ENCODE data around the gene RGS7. TPM values are rescaled to one million over a fixed set of nuclear protein-coding genes. Genes with fewer than 3 reads are reported as not detected.

Gene RGS7
- total RNA-seq, 3 donors from 2014 or later (not counting 1 experiment from before 2014, with no cell fraction given) = not detected

- intact Hi-C loops (cut with micrococcal nuclease) = no loop called here
- Histone ChIP-seq H3K4me3 (ENCODE audit: low read length) (no peak overlapping the region), H3K27me3 (ENCODE audit: control insufficient read depth, insufficient read depth, low read length) (no peaks in the 10 kb centered on the region), H3K9me3 (ENCODE audit: control insufficient read depth, insufficient read depth, low read length) (no peaks in the 10 kb centered on the region), H3K27ac (ENCODE audit: low read length) (no peak overlapping the region), H3K4me1 (ENCODE audit: control insufficient read depth, insufficient read depth, low read length) (no peaks in the 10 kb centered on the region), H3K36me3 (ENCODE audit: control insufficient read depth, insufficient read depth, low read length) (no peaks in the 10 kb centered on the region)
- no peak for ATAC-seq
- H3K4me1 Mint-ChIP-seq = no peaks in the 10 kb centered on the region
- peaks cover 0 to under 1% of the 10 kb centered on the region in 2 donors for H3K9me3 Mint-ChIP-seq
- H3K4me3 Mint-ChIP-seq = no peak overlapping the region
- WGBS (ENCODE audit: insufficient coverage) = 80% methylated on average over 5 of the region's 5 CpGs
- DNase-seq = no peak
- H3K27ac Mint-ChIP-seq = no peak overlapping the region
- no peak for TF ChIP-seq CTCF (IDR thresholded peaks at IDR 0.05)
- H3K36me3 Mint-ChIP-seq = no peaks in the 10 kb centered on the region
- H3K27me3 Mint-ChIP-seq (ENCODE audit: low read depth in 2 of 2) = no peaks in the 10 kb centered on the region
Measured at GRCh38 chr1:240806200-240806745, 550.7 kb downstream of the RGS7 start.

- no peak overlapping the region for H3K27ac ChIP-seq (ENCODE audit: low read length)
- no peaks in the 10 kb centered on the region for H3K9me3 ChIP-seq (ENCODE audit: control insufficient read depth, insufficient read depth, low read length)
- Mint-ChIP-seq H3K4me3 (no peak overlapping the region), H3K9me3 (peaks cover 0 to 3% of the 10 kb centered on the region in 2 donors), H3K4me1 (no peaks in the 10 kb centered on the region), H3K36me3 (no peaks in the 10 kb centered on the region), H3K27me3 (ENCODE audit: low read depth in 2 of 2) (no peaks in the 10 kb centered on the region), H3K27ac (no peak overlapping the region)
- no peak overlapping the region for H3K4me3 ChIP-seq (ENCODE audit: low read length)
- H3K27me3 ChIP-seq (ENCODE audit: control insufficient read depth, insufficient read depth, low read length) = no peaks in the 10 kb centered on the region
- no peaks in the 10 kb centered on the region for H3K4me1 ChIP-seq (ENCODE audit: control insufficient read depth, insufficient read depth, low read length)
- H3K36me3 ChIP-seq (ENCODE audit: control insufficient read depth, insufficient read depth, low read length) = no peaks in the 10 kb centered on the region
- no peak for TF ChIP-seq CTCF (IDR thresholded peaks at IDR 0.05)
- DNase-seq (no peak), ATAC-seq (no peak)
- intact Hi-C loops (cut with micrococcal nuclease) = no loop called here
- WGBS (ENCODE audit: insufficient coverage) = 95% methylated on average over 2 of the region's 2 CpGs
Measured at GRCh38 chr1:240804475-240804874, 552.5 kb downstream of the RGS7 start.

GRCh38 chr1:240803151-240803550, 553.9 kb downstream of the RGS7 start:
- Mint-ChIP-seq H3K4me3 (no peak overlapping the region), H3K36me3 (no peaks in the 10 kb centered on the region), H3K4me1 (no peaks in the 10 kb centered on the region), H3K27me3 (ENCODE audit: low read depth in 2 of 2) (no peaks in the 10 kb centered on the region), H3K9me3 (peaks cover 0 to 3% of the 10 kb centered on the region in 2 donors), H3K27ac (no peak overlapping the region)
- no peaks in the 10 kb centered on the region for H3K9me3 ChIP-seq (ENCODE audit: control insufficient read depth, insufficient read depth, low read length)
- no peaks in the 10 kb centered on the region for H3K36me3 ChIP-seq (ENCODE audit: control insufficient read depth, insufficient read depth, low read length)
- no peaks in the 10 kb centered on the region for H3K4me1 ChIP-seq (ENCODE audit: control insufficient read depth, insufficient read depth, low read length)
- H3K4me3 ChIP-seq (ENCODE audit: low read length) = no peak overlapping the region
- no peak overlapping the region for H3K27ac ChIP-seq (ENCODE audit: low read length)
- intact Hi-C loops (cut with micrococcal nuclease) = no loop called here
- ATAC-seq = no peak
- no peak for TF ChIP-seq CTCF (IDR thresholded peaks at IDR 0.05)
- no peak for DNase-seq
- H3K27me3 ChIP-seq (ENCODE audit: control insufficient read depth, insufficient read depth, low read length) = no peaks in the 10 kb centered on the region

- Mint-ChIP-seq H3K27me3 (ENCODE audit: low read depth in 2 of 2) (no peaks in the 10 kb centered on the region), H3K27ac (no peak overlapping the region), H3K4me3 (no peak overlapping the region), H3K4me1 (no peaks in the 10 kb centered on the region), H3K36me3 (no peaks in the 10 kb centered on the region), H3K9me3 (peaks cover 0 to 3% of the 10 kb centered on the region in 2 donors)
- Histone ChIP-seq H3K27me3 (ENCODE audit: control insufficient read depth, insufficient read depth, low read length) (no peaks in the 10 kb centered on the region), H3K36me3 (ENCODE audit: control insufficient read depth, insufficient read depth, low read length) (no peaks in the 10 kb centered on the region), H3K4me3 (ENCODE audit: low read length) (no peak overlapping the region), H3K4me1 (ENCODE audit: control insufficient read depth, insufficient read depth, low read length) (no peaks in the 10 kb centered on the region), H3K9me3 (ENCODE audit: control insufficient read depth, insufficient read depth, low read length) (no peaks in the 10 kb centered on the region), H3K27ac (ENCODE audit: low read length) (no peak overlapping the region)
- ATAC-seq (no peak), DNase-seq (no peak)
- 90% methylated on average over 2 of the region's 2 CpGs for WGBS (ENCODE audit: insufficient coverage)
- TF ChIP-seq CTCF (IDR thresholded peaks at IDR 0.05) = no peak
- intact Hi-C loops (cut with micrococcal nuclease) = no loop called here
Measured at GRCh38 chr1:240802271-240802670, 554.7 kb downstream of the RGS7 start.

All from natural killer cell (primary cell).